Activated gamma-delta T cell treated with anti-CD3 and anti-CD28 coated beads, Interleukin-2, amount 50 U/mL, for 16 hours (primary cell): ENCODE results near the gene OR6S1.

Experiments
- DNase-seq: peaks from one replicate; pipeline ENCODE4 v3.0.0-alpha.2; 2020; ENCODE audit warnings: low read depth

The OR6S1 gene

GRCh38 chr14:20641591-20641990 lies at the start of gene OR6S1:
OR6S1 (minus strand) TSS chr14:20641691; CDS start chr14:20641691, 0 bp downstream.
- DNase-seq = no peak

GRCh38 chr14:20690848-20691640 lies 49.6 kb upstream of the OR6S1 start:
- peak; percentile 14 for DNase-seq

- no peak for DNase-seq
These were observed 46.8 kb upstream of the OR6S1 start, which contains the start of gene ANG for GRCh38 chr14:20688167-20688839. ANG (plus strand) TSS chr14:20688764; CDS start chr14:20693565, 4,801 bp downstream.

- no peak for DNase-seq
These were observed 46.1 kb upstream of the OR6S1 start for GRCh38 chr14:20687362-20688166.

- DNase-seq = no peak
These were observed 45.1 kb upstream of the OR6S1 start for GRCh38 chr14:20686386-20687143.

- DNase-seq = no peak
These were observed 43.4 kb upstream of the OR6S1 start for GRCh38 chr14:20684662-20685456.

GRCh38 chr14:20683891-20684661 lies 42.6 kb upstream of the OR6S1 start, which contains the start of gene RNASE4:
RNASE4 (plus strand) TSS chr14:20684560; CDS start chr14:20699372, 14,812 bp downstream.
- peak; percentile 68 for DNase-seq

- DNase-seq = peak; percentile 56
These were observed 41.8 kb upstream of the OR6S1 start for GRCh38 chr14:20683125-20683890.

- DNase-seq = peak; percentile 63
These were observed 41.1 kb upstream of the OR6S1 start for GRCh38 chr14:20682435-20683124.

- no peak for DNase-seq
These were observed 40.6 kb upstream of the OR6S1 start for GRCh38 chr14:20682127-20682434.

- peak; percentile 80 for DNase-seq
These were observed 40.0 kb upstream of the OR6S1 start for GRCh38 chr14:20681348-20682126.

GRCh38 chr14:20680843-20681347 lies 39.4 kb upstream of the OR6S1 start:
- DNase-seq = no peak

GRCh38 chr14:20680363-20680762 lies 38.9 kb upstream of the OR6S1 start:
- DNase-seq = no peak

- no peak for DNase-seq
These were observed 38.4 kb upstream of the OR6S1 start for GRCh38 chr14:20679907-20680306.

- DNase-seq = no peak
These were observed 34.6 kb upstream of the OR6S1 start for GRCh38 chr14:20676072-20676471.

- DNase-seq = no peak
These were observed 34.2 kb upstream of the OR6S1 start for GRCh38 chr14:20675669-20676068.

GRCh38 chr14:20671597-20672283 lies 30.2 kb upstream of the OR6S1 start:
- no peak for DNase-seq
